Pericardium fibroblast (primary cell): Measurements from ENCODE around the gene PSMD3. TPM values are rescaled to one million over a fixed set of nuclear protein-coding genes. Genes with fewer than 3 reads are reported as not detected.

Experiments used
- total RNA-seq: library from RNA; depleted of rRNA; stranded (reverse); fragments of >200 nt; gene quantifications from 2 replicates; pipeline ENCODE4 v1.2.3, GENCODE V29; 2015

The PSMD3 gene
- 84.8 and 84.9 TPM in 2 replicates for total RNA-seq

DNA sequence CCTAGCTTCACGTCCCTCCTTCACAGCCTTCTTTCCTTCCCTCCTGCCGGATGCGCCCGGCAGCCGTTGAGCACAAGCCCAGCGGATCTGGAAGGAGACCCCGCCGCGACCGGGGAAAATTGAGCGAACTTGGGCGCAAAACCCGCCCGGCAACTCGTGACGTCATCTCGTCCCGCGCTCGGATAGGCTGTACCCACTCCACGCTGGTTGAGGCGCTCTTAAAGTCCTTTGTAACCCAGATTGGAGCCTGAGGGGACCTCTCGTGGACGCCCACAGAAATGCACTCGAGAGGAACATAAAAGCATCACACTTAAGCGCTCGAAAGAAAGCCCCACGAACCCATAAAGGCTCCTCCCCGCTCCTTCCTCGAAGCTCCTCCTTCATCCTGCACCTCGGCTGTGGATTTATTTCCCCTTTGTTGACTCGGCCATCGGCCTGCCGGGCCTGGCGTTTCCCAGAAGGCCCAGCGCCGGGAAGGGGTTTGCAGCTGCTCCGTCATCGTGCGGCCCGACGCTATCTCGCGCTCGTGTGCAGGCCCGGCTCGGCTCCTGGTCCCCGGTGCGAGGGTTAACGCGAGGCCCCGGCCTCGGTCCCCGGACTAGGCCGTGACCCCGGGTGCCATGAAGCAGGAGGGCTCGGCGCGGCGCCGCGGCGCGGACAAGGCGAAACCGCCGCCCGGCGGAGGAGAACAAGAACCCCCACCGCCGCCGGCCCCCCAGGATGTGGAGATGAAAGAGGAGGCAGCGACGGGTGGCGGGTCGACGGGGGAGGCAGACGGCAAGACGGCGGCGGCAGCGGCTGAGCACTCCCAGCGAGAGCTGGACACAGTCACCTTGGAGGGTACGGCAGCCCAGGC lies at the start of gene PSMD3:
PSMD3 (plus strand) TSS at position 457 of the 856 bp plus-strand sequence; CDS start at position 621, 164 bp downstream.

DNA sequence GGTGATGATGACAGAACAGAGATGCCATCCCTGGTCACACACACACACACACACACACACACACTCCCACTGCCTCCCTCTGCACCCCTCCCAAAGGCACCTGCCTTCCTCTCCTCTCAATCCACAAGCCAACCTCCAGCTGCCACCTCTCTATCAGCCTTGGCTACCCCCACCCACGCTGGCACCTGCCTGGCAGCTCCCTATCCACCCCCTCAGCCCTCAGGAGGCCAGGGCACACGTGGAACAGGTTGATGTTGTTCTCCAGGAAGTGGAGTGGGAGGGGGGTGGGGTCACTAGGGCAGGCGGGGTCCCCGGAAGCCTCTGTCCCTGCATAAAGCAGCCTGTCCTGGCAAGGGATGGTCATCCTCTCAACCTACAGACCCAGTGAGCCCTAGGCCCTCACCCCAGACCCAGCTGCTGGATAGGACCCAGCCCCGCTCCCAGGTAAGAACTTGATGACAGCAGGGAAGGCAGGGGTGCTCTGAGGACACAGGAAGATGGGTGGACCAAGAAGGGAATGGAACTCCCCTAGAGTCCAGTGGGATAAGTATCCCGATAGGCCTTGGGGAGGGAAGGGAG lies 17.9 kb upstream of the PSMD3 start, which contains the start of gene GSDMA:
GSDMA (plus strand) TSS at position 363 of the 579 bp plus-strand sequence. CDS start 2,684 bp downstream, outside the sequence.

DNA sequence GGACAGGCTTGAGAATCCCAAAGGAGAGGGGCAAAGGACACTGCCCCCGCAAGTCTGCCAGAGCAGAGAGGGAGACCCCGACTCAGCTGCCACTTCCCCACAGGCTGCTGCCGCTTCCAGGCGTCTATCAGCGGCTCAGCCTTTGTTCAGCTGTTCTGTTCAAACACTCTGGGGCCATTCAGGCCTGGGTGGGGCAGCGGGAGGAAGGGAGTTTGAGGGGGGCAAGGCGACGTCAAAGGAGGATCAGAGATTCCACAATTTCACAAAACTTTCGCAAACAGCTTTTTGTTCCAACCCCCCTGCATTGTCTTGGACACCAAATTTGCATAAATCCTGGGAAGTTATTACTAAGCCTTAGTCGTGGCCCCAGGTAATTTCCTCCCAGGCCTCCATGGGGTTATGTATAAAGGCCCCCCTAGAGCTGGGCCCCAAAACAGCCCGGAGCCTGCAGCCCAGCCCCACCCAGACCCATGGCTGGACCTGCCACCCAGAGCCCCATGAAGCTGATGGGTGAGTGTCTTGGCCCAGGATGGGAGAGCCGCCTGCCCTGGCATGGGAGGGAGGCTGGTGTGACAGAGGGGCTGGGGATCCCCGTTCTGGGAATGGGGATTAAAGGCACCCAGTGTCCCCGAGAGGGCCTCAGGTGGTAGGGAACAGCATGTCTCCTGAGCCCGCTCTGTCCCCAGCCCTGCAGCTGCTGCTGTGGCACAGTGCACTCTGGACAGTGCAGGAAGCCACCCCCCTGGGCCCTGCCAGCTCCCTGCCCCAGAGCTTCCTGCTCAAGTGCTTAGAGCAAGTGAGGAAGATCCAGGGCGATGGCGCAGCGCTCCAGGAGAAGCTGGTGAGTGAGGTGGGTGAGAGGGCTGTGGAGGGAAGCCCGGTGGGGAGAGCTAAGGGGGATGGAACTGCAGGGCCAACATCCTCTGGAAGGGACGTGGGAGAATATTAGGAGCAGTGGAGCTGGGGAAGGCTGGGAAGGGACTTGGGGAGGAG lies 34.7 kb downstream of the PSMD3 start, which contains the start of gene CSF3:
CSF3 (plus strand) TSS at position 436 of the 993 bp plus-strand sequence; CDS start at position 471, 35 bp downstream.

Other genes starting within 250 kb of the PSMD3 start
- gene GRB7, start 242.9 kb upstream of the PSMD3 start, total RNA-seq = 0.70 TPM in 1 of 2 replicates, not detected in the other
- gene IKZF3, start 116.5 kb upstream of the PSMD3 start, total RNA-seq = not detected in 2 replicates
- gene ZPBP2, start 112.6 kb upstream of the PSMD3 start, total RNA-seq = not detected in 2 replicates
- gene GSDMB, start 62.2 kb upstream of the PSMD3 start, total RNA-seq = 3.0 and 4.2 TPM in 2 replicates
- 30.6 and 51.8 TPM in 2 replicates for gene ORMDL3, start 53.2 kb upstream of the PSMD3 start, total RNA-seq
- gene LRRC3C, start 53.1 kb upstream of the PSMD3 start, total RNA-seq = not detected in 2 replicates
- gene GSDMA, start 17.8 kb upstream of the PSMD3 start, total RNA-seq = not detected in 2 replicates
- gene CSF3, start 34.6 kb downstream of the PSMD3 start, total RNA-seq = not detected in 2 replicates
- 48.8 and 51.1 TPM in 2 replicates for gene MED24, start 73.6 kb downstream of the PSMD3 start, total RNA-seq
- 28.5 and 30.5 TPM in 2 replicates for gene THRA, start 82.2 kb downstream of the PSMD3 start, total RNA-seq
- gene NR1D1, start 119.8 kb downstream of the PSMD3 start, total RNA-seq = 0.94 and 1.2 TPM in 2 replicates
- 48.8 and 51.6 TPM in 2 replicates for gene MSL1, start 141.2 kb downstream of the PSMD3 start, total RNA-seq
- gene CASC3, start 159.7 kb downstream of the PSMD3 start, total RNA-seq = 22.2 and 33.8 TPM in 2 replicates
- gene RAPGEFL1, start 196.7 kb downstream of the PSMD3 start, total RNA-seq = 1.4 and 2.0 TPM in 2 replicates
- 5.4 and 7.0 TPM in 2 replicates for gene WIPF2, start 238.5 kb downstream of the PSMD3 start, total RNA-seq